Hepatocyte (in vitro differentiated cells): ENCODE results near the gene PROSER1. TPM values are rescaled to one million over a fixed set of nuclear protein-coding genes. Genes with fewer than 3 reads are reported as not detected.

Experiments used
- DNase-seq: peaks from one replicate; pipeline ENCODE4 v3.0.0-alpha.2; 2016; ENCODE audit warnings: low spot score
- H2AFZ ChIP-seq: fragments of 200-600 bp; sonication (generic); 2 replicates; pipeline ENCODE4 v1.6.0; 2016; ENCODE audit warnings: antibody characterized with exemption, mild to moderate bottlenecking
- H3K27ac ChIP-seq: fragments of 200-600 bp; sonication (generic); 2 replicates; pipeline ENCODE4 v1.5.1; 2016; ENCODE audit warnings: mild to moderate bottlenecking
- H3K27me3 ChIP-seq: fragments of 200-600 bp; sonication (generic); 2 replicates; pipeline ENCODE4 v1.6.1; 2016
- H3K36me3 ChIP-seq: fragments of 200-600 bp; sonication (generic); replicated peaks from 2 replicates; pipeline ENCODE4 v1.5.1; 2016; ENCODE audit warnings: low read depth; ENCODE audit not compliant: insufficient read depth
- H3K4me1 ChIP-seq: fragments of 200-600 bp; sonication (generic); 2 replicates; pipeline ENCODE4 v1.5.1; 2016; ENCODE audit warnings: mild to moderate bottlenecking, moderate library complexity; ENCODE audit not compliant: insufficient read depth
- H3K4me2 ChIP-seq: fragments of 200-600 bp; sonication (generic); 2 replicates; pipeline ENCODE4 v1.6.0; 2016
- H3K4me3 ChIP-seq: fragments of 200-600 bp; sonication (generic); 2 replicates; pipeline ENCODE4 v1.5.1; 2016; ENCODE audit warnings: mild to moderate bottlenecking
- H3K79me2 ChIP-seq: fragments of 200-600 bp; sonication (generic); 2 replicates; pipeline ENCODE4 v1.6.0; 2017; ENCODE audit warnings: mild to moderate bottlenecking
- H3K9me2 ChIP-seq: fragments of 200-600 bp; sonication (generic); replicated peaks from 2 replicates; pipeline ENCODE4 v1.6.0; 2017; ENCODE audit warnings: mild to moderate bottlenecking; ENCODE audit not compliant: insufficient read depth
- H3K9me3 ChIP-seq: fragments of 200-600 bp; sonication (generic); 2 replicates; pipeline ENCODE4 v1.5.1; 2016; ENCODE audit warnings: low read depth, mild to moderate bottlenecking
- H4K20me1 ChIP-seq: fragments of 200-600 bp; sonication (generic); 2 replicates; pipeline ENCODE4 v1.6.0; 2016; ENCODE audit warnings: mild to moderate bottlenecking; ENCODE audit not compliant: insufficient read depth, poor library complexity, severe bottlenecking
- CTCF ChIP-seq: fragments of 200-600 bp; sonication (generic); IDR thresholded peaks from 2 replicates; pipeline ENCODE4 v1.5.1; 2016; ENCODE audit warnings: antibody characterized with exemption, mild to moderate bottlenecking; ENCODE audit not compliant: poor library complexity
- EZH2 ChIP-seq: fragments of 200-600 bp; sonication (generic); IDR thresholded peaks from 2 replicates; pipeline ENCODE4 v1.6.1; 2016; ENCODE audit warnings: antibody characterized with exemption, mild to moderate bottlenecking, borderline replicate concordance
- EZH2phosphoT487 ChIP-seq: fragments of 200-600 bp; sonication (generic); IDR thresholded peaks from one replicate; pipeline ENCODE4 v1.6.1; 2018; ENCODE audit warnings: antibody characterized with exemption, mild to moderate bottlenecking, low read depth, moderate library complexity; ENCODE audit not compliant: unreplicated experiment, severe bottlenecking
- WGBS: methylation state at CpG from one replicate; pipeline ENCODE4 v1.1.6; 2016; ENCODE audit warnings: low lambda C conversion rate; ENCODE audit errors: missing lambda C conversion rate; 5-methylcytosine and 5-hydroxymethylcytosine counted together
- polyA plus RNA-seq: library from polyadenylated mRNA; unstranded; fragments of >200 nt; fragmentation: Nextera tagmentation; extraction: Ambion mirVana; gene quantifications from 2 replicates; pipeline ENCODE4 v1.2.1, GENCODE V29; 2016
- total RNA-seq: library from RNA; depleted of rRNA; stranded (reverse); fragments of >200 nt; gene quantifications from 2 replicates; pipeline ENCODE4 v1.2.3, GENCODE V29; 2014

The PROSER1 gene
- total and polyA plus RNA-seq, 2 experiments from 2014 or later, result 11.8 to 22.8 TPM

GRCh38 chr13:39062004-39062403, 24.1 kb upstream of the PROSER1 start:
- Histone ChIP-seq H4K20me1 (no peaks in the 10 kb centered on the region), H2AFZ (no peak overlapping the region), H3K4me1 (no peaks in the 10 kb centered on the region), H3K4me2 (no peak overlapping the region), H3K4me3 (no peak overlapping the region), H3K36me3 (no peaks in the 10 kb centered on the region), H3K27ac (no peak overlapping the region), H3K9me2 (no peaks in the 10 kb centered on the region), H3K27me3 (no peaks in the 10 kb centered on the region), H3K9me3 (no peaks in the 10 kb centered on the region), H3K79me2 (peaks cover 3% of the 10 kb centered on the region)
- TF ChIP-seq EZH2phosphoT487, result no peak
- TF ChIP-seq EZH2, result no peak
- TF ChIP-seq CTCF, result no peak
- WGBS, result 95% methylated on average over 4 of the region's 4 CpGs
- no peak for DNase-seq

GRCh38 chr13:39058040-39058439, 20.2 kb upstream of the PROSER1 start:
- Histone ChIP-seq H3K4me2 (no peak overlapping the region), H3K36me3 (no peaks in the 10 kb centered on the region), H3K27me3 (no peaks in the 10 kb centered on the region), H3K9me2 (no peaks in the 10 kb centered on the region), H3K27ac (no peak overlapping the region), H3K4me3 (no peak overlapping the region), H3K79me2 (peaks cover 3% of the 10 kb centered on the region), H3K9me3 (no peaks in the 10 kb centered on the region), H4K20me1 (no peaks in the 10 kb centered on the region), H2AFZ (no peak overlapping the region), H3K4me1 (no peaks in the 10 kb centered on the region)
- no peak for TF ChIP-seq CTCF
- TF ChIP-seq EZH2phosphoT487, result no peak
- no peak for TF ChIP-seq EZH2
- DNase-seq, result no peak

GRCh38 chr13:39056018-39056417, 18.1 kb upstream of the PROSER1 start:
- TF ChIP-seq EZH2phosphoT487 (no peak), CTCF (no peak), EZH2 (no peak)
- Histone ChIP-seq H3K27me3 (no peaks in the 10 kb centered on the region), H4K20me1 (no peaks in the 10 kb centered on the region), H3K79me2 (peaks cover 3% of the 10 kb centered on the region), H3K9me2 (no peaks in the 10 kb centered on the region), H3K4me3 (no peak overlapping the region), H3K9me3 (no peaks in the 10 kb centered on the region), H3K4me1 (no peaks in the 10 kb centered on the region), H3K4me2 (no peak overlapping the region), H3K36me3 (no peaks in the 10 kb centered on the region), H2AFZ (no peak overlapping the region), H3K27ac (no peak overlapping the region)
- no peak for DNase-seq
- 100% methylated on average over 1 of the region's 1 CpG for WGBS

GRCh38 chr13:39054112-39054511, 16.2 kb upstream of the PROSER1 start:
- TF ChIP-seq EZH2phosphoT487 (no peak), CTCF (no peak), EZH2 (no peak)
- H3K9me3 ChIP-seq, result no peaks in the 10 kb centered on the region
- no peak overlapping the region for H2AFZ ChIP-seq
- no peak overlapping the region for H3K27ac ChIP-seq
- H3K79me2 ChIP-seq, result peaks cover 3% of the 10 kb centered on the region
- 82% methylated on average over 3 of the region's 3 CpGs for WGBS
- H3K4me3 ChIP-seq, result no peak overlapping the region
- no peaks in the 10 kb centered on the region for H3K27me3 ChIP-seq
- no peak overlapping the region for H3K4me2 ChIP-seq
- no peaks in the 10 kb centered on the region for H3K9me2 ChIP-seq
- DNase-seq, result no peak
- no peaks in the 10 kb centered on the region for H4K20me1 ChIP-seq
- no peaks in the 10 kb centered on the region for H3K36me3 ChIP-seq
- H3K4me1 ChIP-seq, result no peaks in the 10 kb centered on the region
